ENCODE data around the gene EML5.

- TF ChIP-seq, protein P1, sequence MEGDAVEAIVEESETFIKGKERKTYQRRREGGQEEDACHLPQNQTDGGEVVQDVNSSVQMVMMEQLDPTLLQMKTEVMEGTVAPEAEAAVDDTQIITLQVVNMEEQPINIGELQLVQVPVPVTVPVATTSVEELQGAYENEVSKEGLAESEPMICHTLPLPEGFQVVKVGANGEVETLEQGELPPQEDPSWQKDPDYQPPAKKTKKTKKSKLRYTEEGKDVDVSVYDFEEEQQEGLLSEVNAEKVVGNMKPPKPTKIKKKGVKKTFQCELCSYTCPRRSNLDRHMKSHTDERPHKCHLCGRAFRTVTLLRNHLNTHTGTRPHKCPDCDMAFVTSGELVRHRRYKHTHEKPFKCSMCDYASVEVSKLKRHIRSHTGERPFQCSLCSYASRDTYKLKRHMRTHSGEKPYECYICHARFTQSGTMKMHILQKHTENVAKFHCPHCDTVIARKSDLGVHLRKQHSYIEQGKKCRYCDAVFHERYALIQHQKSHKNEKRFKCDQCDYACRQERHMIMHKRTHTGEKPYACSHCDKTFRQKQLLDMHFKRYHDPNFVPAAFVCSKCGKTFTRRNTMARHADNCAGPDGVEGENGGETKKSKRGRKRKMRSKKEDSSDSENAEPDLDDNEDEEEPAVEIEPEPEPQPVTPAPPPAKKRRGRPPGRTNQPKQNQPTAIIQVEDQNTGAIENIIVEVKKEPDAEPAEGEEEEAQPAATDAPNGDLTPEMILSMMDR (IDR thresholded peaks at IDR 0.05): no peak
- TF ChIP-seq POLR2AphosphoS5 (IDR thresholded peaks at IDR 0.05): no peak
These were observed 44.7 kb upstream of the EML5 start for GRCh38 chr14:88837495-88837894.

Measured in prostate gland (tissue), 2 donors.